ENCODE data around the gene GMPPA. TPM values are rescaled to one million over a fixed set of nuclear protein-coding genes. Genes with fewer than 3 reads are reported as not detected.

The GMPPA gene
- total and polyA plus RNA-seq, 9 of the 15 experiments (the other 6 are each of a cell fraction or from before 2014, with no cell fraction given) = 7.0 to 101 (median 66.7) TPM

DNA sequence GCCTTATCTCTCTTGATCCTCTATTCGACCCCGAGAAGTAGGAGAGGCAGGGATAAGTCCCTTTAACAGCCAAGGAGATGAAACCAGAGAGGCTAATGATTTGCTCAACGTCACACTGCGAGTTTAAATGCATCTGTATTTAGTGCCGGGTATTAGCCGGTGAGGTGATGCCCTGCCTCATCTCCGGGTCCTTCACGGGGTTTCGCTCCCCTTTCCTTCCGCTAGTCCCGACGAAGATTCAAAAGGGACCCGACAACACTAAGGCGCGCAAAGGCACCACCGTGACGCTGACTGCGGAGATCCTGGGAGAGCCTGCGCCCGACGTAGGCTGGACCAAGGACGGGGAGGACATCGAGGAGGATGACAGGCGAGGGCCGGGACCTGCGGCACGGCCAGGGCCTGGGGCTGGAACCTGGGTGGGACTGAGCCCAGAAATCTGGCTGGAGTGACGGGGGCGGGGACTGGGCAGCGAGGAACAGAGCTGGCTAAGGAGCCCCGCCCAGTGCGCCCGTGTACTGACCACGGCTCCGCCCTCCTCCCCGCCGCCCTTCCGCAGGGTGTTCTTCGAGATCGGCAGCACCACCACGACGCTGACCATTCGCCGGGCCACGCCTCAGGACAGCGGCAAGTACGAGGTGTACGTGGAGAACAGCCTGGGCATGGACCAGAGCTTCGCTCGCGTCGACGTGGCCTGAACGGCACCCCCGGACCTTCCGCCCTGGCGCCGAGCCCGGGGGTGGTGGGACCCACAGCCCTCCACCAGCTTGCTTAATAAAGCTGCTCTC is 1.0 kb upstream of the GMPPA start (continued):
- TF ChIP-seq, protein P1, sequence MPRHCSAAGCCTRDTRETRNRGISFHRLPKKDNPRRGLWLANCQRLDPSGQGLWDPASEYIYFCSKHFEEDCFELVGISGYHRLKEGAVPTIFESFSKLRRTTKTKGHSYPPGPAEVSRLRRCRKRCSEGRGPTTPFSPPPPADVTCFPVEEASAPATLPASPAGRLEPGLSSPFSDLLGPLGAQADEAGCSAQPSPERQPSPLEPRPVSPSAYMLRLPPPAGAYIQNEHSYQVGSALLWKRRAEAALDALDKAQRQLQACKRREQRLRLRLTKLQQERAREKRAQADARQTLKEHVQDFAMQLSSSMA (CRISPR knock-in tag; IDR thresholded peaks at IDR 0.05) = no peak
- TF ChIP-seq MTA2 (IDR thresholded peaks at IDR 0.05; ENCODE audit: low read depth) (no peak), ELF4 (CRISPR knock-in tag; IDR thresholded peaks at IDR 0.05) (no peak), HNRNPLL (IDR thresholded peaks at IDR 0.05; ENCODE audit: low read depth, low read length, poor library complexity, severe bottlenecking) (peak; percentile 93), ZC3H8 (IDR thresholded peaks at IDR 0.05) (no peak), NR4A1 (CRISPR knock-in tag; IDR thresholded peaks at IDR 0.05) (no peak), NR4A1 (tag; IDR thresholded peaks at IDR 0.05) (0 out of 2 replicates have a peak, but pooled peaks have one; percentile 23), GABPA (tag; conservative IDR thresholded peaks at IDR 0.05; ENCODE audit: low read depth) (no peak), RHOXF2B (CRISPR knock-in tag; conservative IDR thresholded peaks at IDR 0.05) (no peak), POLR2AphosphoS5 (IDR thresholded peaks at IDR 0.05; ENCODE audit: control insufficient read depth, insufficient read depth, low read depth, low read length) (peak; percentile 19; the same call in 1 of the 2 replicates), MAFK (IDR thresholded peaks at IDR 0.05; ENCODE audit: low read length) (no peak), ZNF174 (CRISPR knock-in tag; IDR thresholded peaks at IDR 0.05) (no peak), GATAD2B (IDR thresholded peaks at IDR 0.05; ENCODE audit: borderline replicate concordance) (no peak), NR2F6 (CRISPR knock-in tag; IDR thresholded peaks at IDR 0.05) (no peak), ZNF133 (CRISPR knock-in tag; IDR thresholded peaks at IDR 0.05) (no peak)
- TF ChIP-seq, protein P2, sequence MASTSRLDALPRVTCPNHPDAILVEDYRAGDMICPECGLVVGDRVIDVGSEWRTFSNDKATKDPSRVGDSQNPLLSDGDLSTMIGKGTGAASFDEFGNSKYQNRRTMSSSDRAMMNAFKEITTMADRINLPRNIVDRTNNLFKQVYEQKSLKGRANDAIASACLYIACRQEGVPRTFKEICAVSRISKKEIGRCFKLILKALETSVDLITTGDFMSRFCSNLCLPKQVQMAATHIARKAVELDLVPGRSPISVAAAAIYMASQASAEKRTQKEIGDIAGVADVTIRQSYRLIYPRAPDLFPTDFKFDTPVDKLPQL (IDR thresholded peaks at IDR 0.05; ENCODE audit: extremely low read depth, insufficient read length) = no peak
- TF ChIP-seq, protein P3, sequence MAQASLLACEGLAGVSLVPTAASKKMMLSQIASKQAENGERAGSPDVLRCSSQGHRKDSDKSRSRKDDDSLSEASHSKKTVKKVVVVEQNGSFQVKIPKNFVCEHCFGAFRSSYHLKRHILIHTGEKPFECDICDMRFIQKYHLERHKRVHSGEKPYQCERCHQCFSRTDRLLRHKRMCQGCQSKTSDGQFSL (CRISPR knock-in tag; IDR thresholded peaks at IDR 0.05) = no peak
- TF ChIP-seq, protein P3 (tag; IDR thresholded peaks at IDR 0.05) = no peak
- TF ChIP-seq, protein P4, sequence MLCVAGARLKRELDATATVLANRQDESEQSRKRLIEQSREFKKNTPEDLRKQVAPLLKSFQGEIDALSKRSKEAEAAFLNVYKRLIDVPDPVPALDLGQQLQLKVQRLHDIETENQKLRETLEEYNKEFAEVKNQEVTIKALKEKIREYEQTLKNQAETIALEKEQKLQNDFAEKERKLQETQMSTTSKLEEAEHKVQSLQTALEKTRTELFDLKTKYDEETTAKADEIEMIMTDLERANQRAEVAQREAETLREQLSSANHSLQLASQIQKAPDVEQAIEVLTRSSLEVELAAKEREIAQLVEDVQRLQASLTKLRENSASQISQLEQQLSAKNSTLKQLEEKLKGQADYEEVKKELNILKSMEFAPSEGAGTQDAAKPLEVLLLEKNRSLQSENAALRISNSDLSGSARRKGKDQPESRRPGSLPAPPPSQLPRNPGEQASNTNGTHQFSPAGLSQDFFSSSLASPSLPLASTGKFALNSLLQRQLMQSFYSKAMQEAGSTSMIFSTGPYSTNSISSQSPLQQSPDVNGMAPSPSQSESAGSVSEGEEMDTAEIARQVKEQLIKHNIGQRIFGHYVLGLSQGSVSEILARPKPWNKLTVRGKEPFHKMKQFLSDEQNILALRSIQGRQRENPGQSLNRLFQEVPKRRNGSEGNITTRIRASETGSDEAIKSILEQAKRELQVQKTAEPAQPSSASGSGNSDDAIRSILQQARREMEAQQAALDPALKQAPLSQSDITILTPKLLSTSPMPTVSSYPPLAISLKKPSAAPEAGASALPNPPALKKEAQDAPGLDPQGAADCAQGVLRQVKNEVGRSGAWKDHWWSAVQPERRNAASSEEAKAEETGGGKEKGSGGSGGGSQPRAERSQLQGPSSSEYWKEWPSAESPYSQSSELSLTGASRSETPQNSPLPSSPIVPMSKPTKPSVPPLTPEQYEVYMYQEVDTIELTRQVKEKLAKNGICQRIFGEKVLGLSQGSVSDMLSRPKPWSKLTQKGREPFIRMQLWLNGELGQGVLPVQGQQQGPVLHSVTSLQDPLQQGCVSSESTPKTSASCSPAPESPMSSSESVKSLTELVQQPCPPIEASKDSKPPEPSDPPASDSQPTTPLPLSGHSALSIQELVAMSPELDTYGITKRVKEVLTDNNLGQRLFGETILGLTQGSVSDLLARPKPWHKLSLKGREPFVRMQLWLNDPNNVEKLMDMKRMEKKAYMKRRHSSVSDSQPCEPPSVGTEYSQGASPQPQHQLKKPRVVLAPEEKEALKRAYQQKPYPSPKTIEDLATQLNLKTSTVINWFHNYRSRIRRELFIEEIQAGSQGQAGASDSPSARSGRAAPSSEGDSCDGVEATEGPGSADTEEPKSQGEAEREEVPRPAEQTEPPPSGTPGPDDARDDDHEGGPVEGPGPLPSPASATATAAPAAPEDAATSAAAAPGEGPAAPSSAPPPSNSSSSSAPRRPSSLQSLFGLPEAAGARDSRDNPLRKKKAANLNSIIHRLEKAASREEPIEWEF (CRISPR knock-in tag; IDR thresholded peaks at IDR 0.05) = no peak
- TF ChIP-seq, protein P5, sequence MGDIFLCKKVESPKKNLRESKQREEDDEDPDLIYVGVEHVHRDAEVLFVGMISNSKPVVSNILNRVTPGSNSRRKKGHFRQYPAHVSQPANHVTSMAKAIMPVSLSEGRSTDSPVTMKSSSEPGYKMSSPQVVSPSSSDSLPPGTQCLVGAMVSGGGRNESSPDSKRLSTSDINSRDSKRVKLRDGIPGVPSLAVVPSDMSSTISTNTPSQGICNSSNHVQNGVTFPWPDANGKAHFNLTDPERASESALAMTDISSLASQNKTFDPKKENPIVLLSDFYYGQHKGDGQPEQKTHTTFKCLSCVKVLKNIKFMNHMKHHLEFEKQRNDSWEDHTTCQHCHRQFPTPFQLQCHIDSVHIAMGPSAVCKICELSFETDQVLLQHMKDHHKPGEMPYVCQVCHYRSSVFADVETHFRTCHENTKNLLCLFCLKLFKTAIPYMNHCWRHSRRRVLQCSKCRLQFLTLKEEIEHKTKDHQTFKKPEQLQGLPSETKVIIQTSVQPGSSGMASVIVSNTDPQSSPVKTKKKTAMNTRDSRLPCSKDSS (IDR thresholded peaks at IDR 0.05; ENCODE audit: low read depth, partially characterized antibody) = no peak

Data from K562 (cell line).